Brain microvascular endothelial cell (primary cell): ENCODE measurements around the gene SMAD6.

Source experiments
- DNase-seq: peaks from one replicate; pipeline ENCODE4 v3.0.0-alpha.2; 2020
- H3K27ac ChIP-seq: fragments of 250-450 bp; sonication (Bioruptor Pico); 2 replicates; pipeline ENCODE4 v1.5.1; 2020; ENCODE audit warnings: mild to moderate bottlenecking, moderate library complexity
- H3K27me3 ChIP-seq: fragments of 250-450 bp; sonication (Bioruptor Pico); replicated peaks from 2 replicates; pipeline ENCODE4 v1.5.1; 2020; ENCODE audit warnings: mild to moderate bottlenecking
- H3K36me3 ChIP-seq: fragments of 250-450 bp; sonication (Bioruptor Pico); replicated peaks from 2 replicates; pipeline ENCODE4 v1.5.1; 2020; ENCODE audit warnings: mild to moderate bottlenecking
- H3K4me3 ChIP-seq: 2 replicates; pipeline ENCODE4 v1.5.1; 2011; ENCODE audit warnings: low read depth, mild to moderate bottlenecking, control low read depth, low read length, moderate library complexity
- CTCF ChIP-seq: IDR thresholded peaks from 2 replicates; pipeline ENCODE4 v1.5.1; 2011; ENCODE audit warnings: low read depth, mild to moderate bottlenecking, moderate library complexity, low read length, control low read depth, inconsistent platforms; ENCODE audit errors: missing control alignments
- in situ Hi-C: cut with HindIII; loops from 2 replicates; pipeline ENCODE4 v1.10.0; 2017; ENCODE audit warnings: low sequenced_read_pairs, low pct_ligation_motif_present

SMAD6 gene

DNA sequence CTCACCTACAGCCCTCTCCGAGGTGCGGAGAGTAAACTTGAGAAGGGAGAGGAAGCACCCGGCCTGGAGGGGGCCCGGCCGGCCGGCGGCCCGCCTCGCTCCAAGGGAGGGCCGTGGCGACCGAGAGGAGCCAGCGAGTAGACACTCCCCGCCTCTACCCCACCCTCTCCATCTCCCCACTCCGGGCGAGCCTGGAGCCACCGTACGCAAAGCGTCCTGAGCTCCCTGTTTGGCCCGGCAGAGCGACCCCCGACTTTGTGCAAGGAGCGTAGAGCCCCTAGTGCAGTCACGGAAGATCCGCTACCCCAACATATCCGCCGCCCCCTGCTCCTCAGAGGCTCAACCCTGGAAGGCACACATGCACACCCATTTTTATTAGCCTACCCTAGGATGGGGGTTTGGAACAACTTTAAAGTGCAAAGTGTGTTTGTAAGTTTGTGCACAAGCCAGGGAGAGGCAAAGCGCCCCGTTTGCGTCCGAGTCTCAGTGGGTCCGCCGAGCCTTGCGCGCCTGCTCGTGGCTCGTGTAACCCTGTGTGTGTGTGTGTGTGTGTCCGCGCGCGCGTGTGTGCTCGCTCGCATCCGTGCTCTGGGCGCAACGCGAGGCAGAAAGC is 508 bp upstream of the SMAD6 start:
- Histone ChIP-seq H3K4me3 (peak overlapping the region; percentile 63), H3K27ac (peak overlapping the region; percentile 80), H3K36me3 (no peaks in the 10 kb centered on the region), H3K27me3 (no peaks in the 10 kb centered on the region)
- TF ChIP-seq CTCF, result no peak
- DNase-seq, result peak; percentile 38
- in situ Hi-C loops, result no loop called here

- peak overlapping the region; percentile 80 for H3K27ac ChIP-seq
- DNase-seq, result no peak
- in situ Hi-C loops, result no loop called here
- TF ChIP-seq CTCF, result no peak
- no peaks in the 10 kb centered on the region for H3K36me3 ChIP-seq
- H3K27me3 ChIP-seq, result no peaks in the 10 kb centered on the region
- peak overlapping the region; percentile 71 for H3K4me3 ChIP-seq
These were observed 927 bp downstream of the SMAD6 start for GRCh38 chr15:66702787-66703539.

DNA sequence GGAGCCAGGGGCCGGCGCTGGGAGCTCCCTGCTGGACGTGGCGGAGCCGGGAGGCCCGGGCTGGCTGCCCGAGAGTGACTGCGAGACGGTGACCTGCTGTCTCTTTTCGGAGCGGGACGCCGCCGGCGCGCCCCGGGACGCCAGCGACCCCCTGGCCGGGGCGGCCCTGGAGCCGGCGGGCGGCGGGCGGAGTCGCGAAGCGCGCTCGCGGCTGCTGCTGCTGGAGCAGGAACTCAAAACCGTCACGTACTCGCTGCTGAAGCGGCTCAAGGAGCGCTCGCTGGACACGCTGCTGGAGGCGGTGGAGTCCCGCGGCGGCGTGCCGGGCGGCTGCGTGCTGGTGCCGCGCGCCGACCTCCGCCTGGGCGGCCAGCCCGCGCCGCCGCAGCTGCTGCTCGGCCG is 1.5 kb downstream of the SMAD6 start:
- no peaks in the 10 kb centered on the region for H3K27me3 ChIP-seq
- no peak for TF ChIP-seq CTCF
- H3K27ac ChIP-seq, result no peak overlapping the region
- peak; percentile 22 for DNase-seq
- H3K4me3 ChIP-seq, result peak overlapping the region; percentile 71
- H3K36me3 ChIP-seq, result no peaks in the 10 kb centered on the region
- in situ Hi-C loops, result no loop called here

GRCh38 chr15:66704019-66704802 is 2.2 kb downstream of the SMAD6 start:
- TF ChIP-seq CTCF, result no peak
- in situ Hi-C loops, result no loop called here
- no peak for DNase-seq
- Histone ChIP-seq H3K27me3 (no peaks in the 10 kb centered on the region), H3K4me3 (peak overlapping the region; percentile 71), H3K27ac (no peak overlapping the region), H3K36me3 (no peaks in the 10 kb centered on the region)

DNA sequence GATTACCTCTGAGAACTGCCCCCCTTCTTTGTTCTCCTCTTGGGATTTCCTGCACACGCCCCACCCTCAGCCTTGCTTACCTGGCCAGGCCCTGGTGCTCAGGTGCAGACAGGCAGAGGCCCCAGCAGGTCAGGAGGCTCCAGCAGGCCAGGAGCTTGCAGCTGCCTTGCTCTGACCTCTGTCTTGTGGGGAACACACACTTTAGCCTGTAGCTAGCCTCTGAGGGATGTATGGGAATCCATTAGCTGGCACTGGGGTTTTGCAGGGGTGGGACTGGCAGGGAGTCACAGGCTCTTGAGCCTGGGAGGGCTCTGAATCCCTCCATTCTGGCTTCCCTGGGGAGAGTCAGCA is 2.7 kb downstream of the SMAD6 start:
- no peak for DNase-seq
- TF ChIP-seq CTCF, result no peak
- Histone ChIP-seq H3K27me3 (no peaks in the 10 kb centered on the region), H3K36me3 (no peaks in the 10 kb centered on the region), H3K4me3 (peak overlapping the region; percentile 71), H3K27ac (no peak overlapping the region)
- in situ Hi-C loops, result no loop called here
